Fibroblast of villous mesenchyme (primary cell): ENCODE data around the gene NINJ1. TPM values are rescaled to one million over a fixed set of nuclear protein-coding genes. Genes with fewer than 3 reads are reported as not detected.
"Not testable (repeated sequence)": the region's sequence is repeated elsewhere in the genome, so short reads cannot be mapped to it uniquely, and the experiment has no call there.

ENCODE experiments used
- DNase-seq: peaks from one replicate; pipeline ENCODE4 v3.0.0-alpha.2; 2010; ENCODE audit warnings: low read depth
- H3K4me3 ChIP-seq: 2 replicates; pipeline ENCODE4 v1.5.1; 2011; ENCODE audit warnings: low read depth, mild to moderate bottlenecking, low read length
- total RNA-seq: library from RNA; depleted of rRNA; stranded (reverse); fragments of >200 nt; gene quantifications from 2 replicates; pipeline ENCODE4 v1.2.3, GENCODE V29; 2012
- TF ChIP-seq, protein P1 (sequence below): IDR thresholded peaks from 2 replicates; pipeline ENCODE4 v1.5.1; 2012; ENCODE audit warnings: low read depth, mild to moderate bottlenecking, low read length; ENCODE audit not compliant: insufficient read depth

NINJ1 gene
- total RNA-seq, 1 donor: 33.7 TPM

DNA sequence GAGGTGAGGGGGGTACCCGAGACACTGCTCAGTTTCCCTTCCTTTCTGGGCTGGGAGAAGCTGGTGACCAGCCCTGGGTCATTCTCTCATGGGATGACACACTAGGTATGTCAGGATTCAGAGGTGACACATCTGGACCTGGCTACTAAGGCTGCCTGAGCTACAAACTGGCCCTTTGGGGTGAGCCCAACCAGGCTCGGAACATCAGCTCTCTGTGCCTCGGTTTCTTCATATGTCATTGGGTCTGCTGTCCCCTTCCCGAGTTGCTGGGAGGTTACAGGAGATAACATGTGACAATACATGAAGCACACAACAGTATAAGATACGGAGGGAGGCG is 26.3 kb downstream of the NINJ1 start:
- TF ChIP-seq, protein P1, sequence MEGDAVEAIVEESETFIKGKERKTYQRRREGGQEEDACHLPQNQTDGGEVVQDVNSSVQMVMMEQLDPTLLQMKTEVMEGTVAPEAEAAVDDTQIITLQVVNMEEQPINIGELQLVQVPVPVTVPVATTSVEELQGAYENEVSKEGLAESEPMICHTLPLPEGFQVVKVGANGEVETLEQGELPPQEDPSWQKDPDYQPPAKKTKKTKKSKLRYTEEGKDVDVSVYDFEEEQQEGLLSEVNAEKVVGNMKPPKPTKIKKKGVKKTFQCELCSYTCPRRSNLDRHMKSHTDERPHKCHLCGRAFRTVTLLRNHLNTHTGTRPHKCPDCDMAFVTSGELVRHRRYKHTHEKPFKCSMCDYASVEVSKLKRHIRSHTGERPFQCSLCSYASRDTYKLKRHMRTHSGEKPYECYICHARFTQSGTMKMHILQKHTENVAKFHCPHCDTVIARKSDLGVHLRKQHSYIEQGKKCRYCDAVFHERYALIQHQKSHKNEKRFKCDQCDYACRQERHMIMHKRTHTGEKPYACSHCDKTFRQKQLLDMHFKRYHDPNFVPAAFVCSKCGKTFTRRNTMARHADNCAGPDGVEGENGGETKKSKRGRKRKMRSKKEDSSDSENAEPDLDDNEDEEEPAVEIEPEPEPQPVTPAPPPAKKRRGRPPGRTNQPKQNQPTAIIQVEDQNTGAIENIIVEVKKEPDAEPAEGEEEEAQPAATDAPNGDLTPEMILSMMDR: no peak
- DNase-seq: no peak
- H3K4me3 ChIP-seq: no peak overlapping the region

DNA sequence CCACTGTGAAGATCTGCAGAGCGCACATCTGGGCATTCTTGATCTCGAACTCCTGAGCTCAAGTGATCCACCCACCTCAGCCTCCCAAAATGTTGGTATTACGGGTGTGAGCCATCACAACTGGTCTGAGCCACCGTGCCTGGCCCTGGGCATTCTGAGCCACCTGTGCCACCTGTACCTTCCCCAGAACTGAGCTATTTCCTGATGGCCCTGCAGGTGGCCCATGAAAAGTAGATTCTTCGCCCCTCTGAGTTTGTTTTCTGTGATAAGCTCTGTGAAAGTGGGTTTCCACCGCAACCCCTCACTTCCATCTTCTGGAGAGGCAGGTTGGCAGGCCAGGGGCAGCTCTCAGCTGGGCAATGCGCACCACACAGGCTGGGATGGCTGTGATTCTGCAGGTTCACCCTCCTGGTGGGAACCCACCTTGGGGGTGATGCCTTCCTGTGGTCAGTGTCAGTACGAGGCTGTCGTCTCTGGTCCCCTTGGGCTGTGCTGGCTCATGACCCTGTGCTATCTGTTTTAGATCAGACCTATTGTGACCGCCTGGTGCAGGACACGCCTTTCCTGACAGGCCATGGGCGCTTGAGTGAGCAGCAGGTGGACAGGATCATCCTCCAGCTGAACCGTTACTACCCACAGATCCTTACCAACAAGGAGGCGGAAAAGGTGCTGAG is 26.8 kb downstream of the NINJ1 start:
- TF ChIP-seq, protein P1: no peak
- no peak overlapping the region for H3K4me3 ChIP-seq

DNA sequence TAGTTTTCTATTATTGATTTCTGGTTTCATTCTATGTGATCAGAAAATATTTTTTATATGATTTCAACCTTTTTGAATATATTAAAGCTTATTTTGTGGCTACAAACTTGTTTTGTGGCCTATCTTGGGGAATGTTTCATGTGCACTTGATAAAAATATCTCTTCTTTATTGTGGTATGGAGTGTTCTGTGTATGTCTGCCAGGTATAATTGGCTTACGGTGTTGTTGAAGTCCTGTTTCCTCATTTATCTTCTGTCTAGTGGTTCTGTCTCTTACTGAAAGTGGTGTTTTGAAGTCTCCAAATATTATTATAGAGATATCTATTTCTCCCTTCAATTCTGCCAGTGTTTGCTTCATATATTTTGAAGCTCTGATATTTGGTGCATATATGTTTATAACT is 28.4 kb downstream of the NINJ1 start:
- TF ChIP-seq, protein P1: no peak
- no peak overlapping the region for H3K4me3 ChIP-seq
- no peak for DNase-seq

More for the DNA sequence above, 26.8 kb downstream of the NINJ1 start:
- DNase-seq: no peak

DNA sequence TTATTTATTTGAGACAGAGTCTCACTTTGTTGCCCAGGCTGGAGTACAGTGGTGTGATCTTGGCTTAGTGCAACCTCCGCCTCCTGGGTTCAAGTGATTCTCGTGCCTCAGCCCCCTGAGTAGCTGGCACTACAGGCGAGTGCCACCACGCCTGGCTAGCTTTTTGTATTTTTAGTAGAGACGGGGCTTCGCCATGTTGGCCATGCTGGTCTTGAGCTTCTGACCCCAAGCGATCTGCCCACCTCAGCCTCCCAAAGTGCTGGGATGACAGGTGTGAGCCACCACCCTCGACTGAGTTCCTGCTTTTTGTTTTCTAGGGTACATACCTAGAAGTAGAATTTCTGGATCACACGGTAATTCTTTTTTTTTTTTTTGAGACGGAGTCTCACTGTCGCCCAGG is 33.0 kb downstream of the NINJ1 start:
- not testable (repeated sequence) for H3K4me3 ChIP-seq, DNase-seq

DNA sequence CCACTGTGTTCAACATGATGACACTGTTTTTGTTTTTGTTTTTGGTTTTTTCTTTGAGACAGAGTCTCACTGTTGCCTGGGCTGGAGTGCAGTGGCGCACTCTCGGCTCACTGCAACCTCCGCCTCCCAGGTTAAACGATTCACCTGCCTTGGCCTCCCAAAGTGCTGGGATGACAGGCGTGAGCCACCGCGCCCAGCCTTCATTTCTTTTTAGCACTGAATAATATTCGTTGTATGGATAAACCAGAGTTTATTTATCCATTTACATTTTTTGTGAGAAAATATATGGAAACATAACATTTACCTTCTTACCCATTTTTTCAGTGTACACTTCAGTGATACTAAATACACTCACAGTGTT is 33.8 kb downstream of the NINJ1 start:
- no peak overlapping the region for H3K4me3 ChIP-seq
- no peak for DNase-seq
- TF ChIP-seq, protein P1: no peak

DNA sequence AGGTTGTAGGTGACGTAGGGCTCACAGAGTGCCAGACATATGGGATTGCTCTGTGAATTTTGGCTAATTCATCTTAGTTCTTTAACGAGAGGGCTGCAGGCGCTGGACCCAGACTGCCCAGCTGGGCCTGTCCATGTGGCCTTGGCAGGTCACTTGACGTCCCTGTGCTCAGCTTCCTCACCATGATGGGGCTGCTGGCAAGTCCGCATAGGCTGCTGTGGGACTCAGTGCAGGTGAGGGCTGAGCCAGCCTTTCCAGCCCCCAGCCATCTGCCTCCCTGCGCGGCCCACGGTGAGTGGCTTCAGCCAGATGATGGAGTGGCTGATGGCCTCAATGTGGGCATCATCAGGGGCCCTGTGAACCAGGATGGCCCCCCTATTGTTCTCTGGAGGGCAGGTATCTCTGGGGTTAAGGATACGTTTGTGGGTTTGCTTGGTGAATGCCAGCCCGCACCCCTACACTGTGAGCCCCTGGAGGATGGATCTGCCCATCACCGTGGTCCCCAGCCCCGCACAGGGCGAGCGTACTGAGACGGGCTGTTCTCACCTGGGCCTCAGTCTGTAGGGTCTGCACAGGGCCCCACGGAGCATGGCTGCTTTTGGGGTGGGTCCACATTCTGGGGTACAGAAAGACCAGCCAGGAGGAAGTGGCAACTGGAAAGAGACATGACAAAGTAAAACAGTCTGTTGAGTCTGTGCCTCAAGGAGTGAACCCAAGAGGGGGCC is 34.3 kb downstream of the NINJ1 start:
- H3K4me3 ChIP-seq: no peak overlapping the region
- DNase-seq: no peak
- TF ChIP-seq, protein P1: no peak

GRCh38 chr9:93098236-93098946 is 35.7 kb downstream of the NINJ1 start:
- peak overlapping the region; percentile 24 for H3K4me3 ChIP-seq
- DNase-seq: peak; percentile 95
- TF ChIP-seq, protein P1: no peak
